SK-N-SH (cell line): ENCODE measurements around the gene CD276. TPM values are rescaled to one million over a fixed set of nuclear protein-coding genes. Genes with fewer than 3 reads are reported as not detected.

Experiments
- CTCF ChIA-PET: fragments of 300-600, 350-600 bp; formaldehyde crosslinking; extraction: SDS; loops from one replicate; lab custom pipeline; 2021; lab: Yijun Ruan, JAX
- POLR2A ChIA-PET: fragments of 350-600 bp; sonication (Branson Sonifier 250); formaldehyde crosslinking; extraction: SDS; loops from one replicate; lab custom pipeline; 2020; ENCODE audit warnings: antibody characterized with exemption, inconsistent platforms; lab: Yijun Ruan, JAX
- DNase-seq: peaks from one replicate; pipeline ENCODE4 v3.0.0; 2012
- H2AFZ ChIP-seq: fragments of 200-600 bp; sonication (generic); 2 replicates; pipeline ENCODE4 v1.8.1; 2016; ENCODE audit warnings: antibody characterized with exemption, mild to moderate bottlenecking, low read depth
- H3F3A ChIP-seq: fragments of 200-600 bp; sonication (generic); replicated peaks from 2 replicates; pipeline ENCODE3; 2016; ENCODE audit warnings: antibody characterized with exemption, mild to moderate bottlenecking; ENCODE audit not compliant: insufficient read depth
- H3K27ac ChIP-seq, 2 experiments: fragments of 200-500 bp in 1 of 2; fragments of 200-600 bp in 1 of 2; sonication (Bioruptor generic) in 1 of 2; sonication (generic), shearing (Covaris generic) in 1 of 2; 2 replicates each; pipeline versions ENCODE4 v1.5.1 to v1.6.1; 2014 to 2016; ENCODE audit warnings: low read depth in 2 of 2, inconsistent platforms in 1 of 2, low read length in 1 of 2, mild to moderate bottlenecking in 1 of 2, mixed read lengths in 1 of 2
- H3K27me3 ChIP-seq: fragments of 200-600 bp; sonication (generic), shearing (Covaris generic); 2 replicates; pipeline ENCODE4 v1.6.1; 2016; ENCODE audit warnings: mixed run types; ENCODE audit not compliant: insufficient read depth
- H3K36me3 ChIP-seq, 2 experiments: fragments of 200-500 bp in 1 of 2; fragments of 200-600 bp in 1 of 2; sonication (Bioruptor generic) in 1 of 2; sonication (generic) in 1 of 2; replicated peaks in 1 of 2; 2 replicates each; pipeline versions ENCODE3 to v1.5.1; 2014 to 2016; ENCODE audit warnings: low read length in 1 of 2, mild to moderate bottlenecking in 1 of 2; ENCODE audit not compliant: insufficient read depth in 2 of 2, control insufficient read depth in 1 of 2
- H3K4me1 ChIP-seq, 2 experiments: fragments of 200-500 bp in 1 of 2; fragments of 200-600 bp in 1 of 2; sonication (Bioruptor generic) in 1 of 2; sonication (generic), shearing (Covaris generic) in 1 of 2; 2 replicates each; pipeline versions ENCODE4 v1.5.1 to v1.6.1; 2014 to 2016; ENCODE audit warnings: low read depth in 1 of 2, low read length in 1 of 2, mixed run types in 1 of 2; ENCODE audit not compliant: insufficient read depth in 2 of 2, control insufficient read depth in 1 of 2
- H3K4me2 ChIP-seq: fragments of 200-600 bp; sonication (generic), shearing (Covaris generic); 2 replicates; pipeline ENCODE4 v1.6.1; 2017; ENCODE audit warnings: mixed run types
- H3K4me3 ChIP-seq, 2 experiments: fragments of 200-500 bp in 1 of 2; fragments of 200-600 bp in 1 of 2; sonication (Bioruptor generic) in 1 of 2; sonication (generic), shearing (Covaris generic) in 1 of 2; 2 replicates each; pipeline versions ENCODE4 v1.5.1 to v1.8.1; 2014 to 2016; ENCODE audit warnings: low read depth in 2 of 2, inconsistent platforms in 1 of 2, low read length in 1 of 2, mild to moderate bottlenecking in 1 of 2, mixed read lengths in 1 of 2, moderate library complexity in 1 of 2
- H3K79me2 ChIP-seq: fragments of 200-600 bp; sonication (generic); 2 replicates; pipeline ENCODE4 v1.8.1; 2017; ENCODE audit warnings: mild to moderate bottlenecking; ENCODE audit not compliant: insufficient read depth
- H3K9ac ChIP-seq: fragments of 200-600 bp; sonication (generic); 2 replicates; pipeline ENCODE4 v1.6.1; 2017; ENCODE audit warnings: mixed run types
- H3K9me2 ChIP-seq: fragments of 200-600 bp; sonication (generic); 2 replicates; pipeline ENCODE4 v1.6.1; 2017; ENCODE audit warnings: mixed run types
- H3K9me3 ChIP-seq: fragments of 200-600 bp; sonication (generic); 2 replicates; pipeline ENCODE4 v1.6.1; 2017; ENCODE audit warnings: mixed run types, mild to moderate bottlenecking, moderate library complexity
- H4K20me1 ChIP-seq: fragments of 200-600 bp; sonication (generic); 2 replicates; pipeline ENCODE4 v1.6.1; 2017; ENCODE audit warnings: mild to moderate bottlenecking, mixed run types; ENCODE audit not compliant: insufficient read depth
- CHD2 ChIP-seq: fragments of 150-350 bp; IDR thresholded peaks from 2 replicates; pipeline ENCODE4 v1.6.1; 2018; ENCODE audit warnings: low read length; ENCODE audit not compliant: partially characterized antibody
- CTCF ChIP-seq: fragments of 200-600 bp; sonication (generic); IDR thresholded peaks from 2 replicates; pipeline ENCODE4 v1.6.1; 2017; ENCODE audit warnings: antibody characterized with exemption, mild to moderate bottlenecking, moderate library complexity
- ELF1 ChIP-seq: IDR thresholded peaks from 2 replicates; pipeline ENCODE4 v1.4.0; 2012
- EP300 ChIP-seq, 2 experiments: IDR thresholded peaks; 2 replicates each; pipeline versions ENCODE4 v1.4.0 to v1.6.1; 2012; ENCODE audit warnings: borderline replicate concordance in 1 of 2, low read depth in 1 of 2, low read length in 1 of 2
- FOSL2 ChIP-seq: IDR thresholded peaks from 2 replicates; pipeline ENCODE4 v1.4.0; 2012; ENCODE audit warnings: low read depth, mild to moderate bottlenecking, moderate library complexity, borderline replicate concordance
- FOXJ3 ChIP-seq: sonication (generic); formaldehyde crosslinking; IDR thresholded peaks from 2 replicates; pipeline ENCODE4 v1.5.1; 2020; ENCODE audit warnings: mild to moderate bottlenecking, missing genetic modification reagents
- GABPA ChIP-seq: IDR thresholded peaks from 2 replicates; pipeline ENCODE4 v1.4.0; 2012; ENCODE audit warnings: low read depth, mild to moderate bottlenecking
- GATA2 ChIP-seq: sonication (generic); formaldehyde crosslinking; IDR thresholded peaks from 2 replicates; pipeline ENCODE4 v1.5.0; 2020; ENCODE audit warnings: mild to moderate bottlenecking, missing genetic modification reagents
- IRF3 ChIP-seq: fragments of 150-350 bp; IDR thresholded peaks from 2 replicates; pipeline ENCODE4 v1.6.1; 2016; ENCODE audit warnings: mild to moderate bottlenecking, low read depth, low read length
- JUND ChIP-seq: IDR thresholded peaks from 2 replicates; pipeline ENCODE4 v1.4.0; 2012
- MEF2A ChIP-seq: IDR thresholded peaks from 2 replicates; pipeline ENCODE4 v1.4.0; 2012; ENCODE audit warnings: low read depth, borderline replicate concordance
- NFIC ChIP-seq: IDR thresholded peaks from 2 replicates; pipeline ENCODE4 v1.4.0; 2012; ENCODE audit warnings: borderline replicate concordance
- POLR2AphosphoS5 ChIP-seq: IDR thresholded peaks from 2 replicates; pipeline ENCODE4 v1.6.1; 2012; ENCODE audit warnings: low read depth, low read length
- RCOR1 ChIP-seq: fragments of 150-350 bp; IDR thresholded peaks from 2 replicates; pipeline ENCODE4 v1.6.1; 2017; ENCODE audit warnings: antibody characterized with exemption, low read length
- RXRA ChIP-seq: IDR thresholded peaks from 2 replicates; pipeline ENCODE4 v1.4.0; 2012; ENCODE audit warnings: low read depth, mild to moderate bottlenecking, borderline replicate concordance
- TAF1 ChIP-seq: IDR thresholded peaks from 2 replicates; pipeline ENCODE4 v1.6.1; 2012; ENCODE audit warnings: low read depth, mild to moderate bottlenecking, low read length, moderate library complexity, borderline replicate concordance
- TCF12 ChIP-seq: IDR thresholded peaks from 2 replicates; pipeline ENCODE4 v1.4.0; 2012
- ZBTB33 ChIP-seq: IDR thresholded peaks from 2 replicates; pipeline ENCODE4 v1.4.0; 2012; ENCODE audit warnings: low read depth, borderline replicate concordance
- WGBS: methylation state at CpG from one replicate; pipeline ENCODE4 v1.1.6; 2017; ENCODE audit warnings: low lambda C conversion rate; 5-methylcytosine and 5-hydroxymethylcytosine counted together
- polyA plus RNA-seq, 3 experiments: library from polyadenylated mRNA; depleted of rRNA; stranded (reverse); fragments of >200 nt; gene quantifications; 2 replicates each; pipeline ENCODE4 v1.2.3, GENCODE V29; 2012

The CD276 gene
- polyA plus RNA-seq, 1 of the 3 experiments (the other 2 are of a cell fraction): 86.2 TPM

- Histone ChIP-seq H3K9ac (no peak overlapping the region), H3K4me2 (no peak overlapping the region), H3K9me2 (no peaks in the 10 kb centered on the region), H3K4me1 (no peaks in the 10 kb centered on the region; a peak in 1 of 4 replicates), H3K36me3 (peaks cover 41 to 80% of the 10 kb centered on the region in 2 experiments), H3K9me3 (no peaks in the 10 kb centered on the region), H3K27me3 (no peaks in the 10 kb centered on the region), H3K4me3 (no peak overlapping the region), H3F3A (peaks cover 2% of the 10 kb centered on the region), H3K79me2 (peaks cover 7% of the 10 kb centered on the region; the same call in 1 of the 2 replicates), H3K27ac (no peak overlapping the region), H2AFZ (no peak overlapping the region), H4K20me1 (peaks cover 21% of the 10 kb centered on the region)
- ChIA-PET CTCF (interaction anchor here (1.1 to 15.0 kb wide), 8 partner anchors 9 to 425 kb away, joined by 3 to 256 read pairs (median 4); partner anchors contain the start of gene NPTN), POLR2A (no interaction called here)
- TF ChIP-seq RCOR1 (no peak), GATA2 (no peak), IRF3 (no peak), EP300 (IDR thresholded peaks at IDR 0.05; ENCODE audit: borderline replicate concordance in 1 of 2, low read depth in 1 of 2, low read length in 1 of 2) (no peak), CHD2 (no peak), MEF2A (no peak), ZBTB33 (no peak), RXRA (no peak), GABPA (no peak), POLR2AphosphoS5 (no peak), TCF12 (no peak), ELF1 (no peak), NFIC (no peak), JUND (no peak), TAF1 (no peak), FOXJ3 (CRISPR knock-in tag) (no peak)
- 96% methylated on average over 4 of the region's 4 CpGs for WGBS
- no peak for DNase-seq
Observed at GRCh38 chr15:73709686-73710085, 25.5 kb downstream of the CD276 start.

- Histone ChIP-seq H3K9me2 (no peaks in the 10 kb centered on the region), H3K27ac (no peak overlapping the region), H3K4me2 (no peak overlapping the region), H4K20me1 (peaks cover 15% of the 10 kb centered on the region), H3K4me1 (no peaks in the 10 kb centered on the region; a peak in 1 of 4 replicates), H3F3A (peaks cover 8% of the 10 kb centered on the region), H2AFZ (no peak overlapping the region), H3K27me3 (no peaks in the 10 kb centered on the region), H3K36me3 (peaks cover 36 to 76% of the 10 kb centered on the region in 2 experiments), H3K4me3 (no peak overlapping the region), H3K9ac (no peak overlapping the region), H3K79me2 (peaks cover 5% of the 10 kb centered on the region; the same call in 1 of the 2 replicates), H3K9me3 (no peaks in the 10 kb centered on the region)
- ChIA-PET POLR2A (no interaction called here), CTCF (interaction anchor here (1.1 to 5.3 kb wide), 7 partner anchors 8 to 197 kb away, joined by 3 to 41 read pairs (median 5); no protein-coding TSS in a partner anchor)
- no peak for DNase-seq
- 100% methylated on average over 2 of the region's 5 CpGs for WGBS
- no peak for TF ChIP-seq ELF1
- TF ChIP-seq RXRA: no peak
- TF ChIP-seq IRF3: no peak
- no peak for TF ChIP-seq POLR2AphosphoS5
- TF ChIP-seq CTCF: no peak
- no peak for TF ChIP-seq FOXJ3 (CRISPR knock-in tag)
- no peak for TF ChIP-seq GABPA
- no peak for TF ChIP-seq FOSL2
Observed at GRCh38 chr15:73710321-73710720, 26.1 kb downstream of the CD276 start.
